ENCODE measurements around the gene ATP6V0A4.

- TF ChIP-seq ATF1 (CRISPR knock-in tag; IDR thresholded peaks at IDR 0.05) (no peak), CTCF (IDR thresholded peaks at IDR 0.05) (no peak), ELF4 (CRISPR knock-in tag; IDR thresholded peaks at IDR 0.05; ENCODE audit: low read depth) (no peak)
These were observed 37.1 kb upstream of the ATP6V0A4 start for GRCh38 chr7:138835087-138835486.
